ENCODE results near the gene SMARCD2.

DNA sequence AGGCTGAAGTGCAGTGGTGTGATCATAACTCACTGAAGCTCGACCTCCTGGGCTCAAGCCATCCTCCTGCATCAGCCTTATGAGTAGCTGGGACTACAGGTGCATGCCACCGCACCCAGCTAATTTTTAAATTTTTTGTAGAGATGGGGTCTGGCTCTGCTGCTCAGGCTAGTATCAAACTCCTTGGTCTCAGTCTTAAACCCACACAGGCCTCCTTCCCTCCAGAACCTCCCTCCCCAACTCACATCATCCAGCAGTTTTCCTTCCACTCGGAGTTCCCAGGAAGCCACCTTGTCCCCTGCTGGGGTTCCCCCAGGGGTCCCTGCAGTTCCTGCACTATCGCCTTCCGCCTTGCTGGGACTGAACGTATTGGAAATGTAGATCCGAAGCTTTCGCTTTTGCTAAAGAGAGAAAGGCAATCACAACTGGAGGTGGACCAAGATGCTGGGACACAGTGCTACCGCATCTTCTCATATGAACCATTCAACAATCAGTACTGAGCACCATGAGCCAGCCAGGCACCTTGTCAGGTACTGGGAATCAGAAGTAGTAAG lies 7.2 kb downstream of the SMARCD2 start:
- TF ChIP-seq, protein P1, sequence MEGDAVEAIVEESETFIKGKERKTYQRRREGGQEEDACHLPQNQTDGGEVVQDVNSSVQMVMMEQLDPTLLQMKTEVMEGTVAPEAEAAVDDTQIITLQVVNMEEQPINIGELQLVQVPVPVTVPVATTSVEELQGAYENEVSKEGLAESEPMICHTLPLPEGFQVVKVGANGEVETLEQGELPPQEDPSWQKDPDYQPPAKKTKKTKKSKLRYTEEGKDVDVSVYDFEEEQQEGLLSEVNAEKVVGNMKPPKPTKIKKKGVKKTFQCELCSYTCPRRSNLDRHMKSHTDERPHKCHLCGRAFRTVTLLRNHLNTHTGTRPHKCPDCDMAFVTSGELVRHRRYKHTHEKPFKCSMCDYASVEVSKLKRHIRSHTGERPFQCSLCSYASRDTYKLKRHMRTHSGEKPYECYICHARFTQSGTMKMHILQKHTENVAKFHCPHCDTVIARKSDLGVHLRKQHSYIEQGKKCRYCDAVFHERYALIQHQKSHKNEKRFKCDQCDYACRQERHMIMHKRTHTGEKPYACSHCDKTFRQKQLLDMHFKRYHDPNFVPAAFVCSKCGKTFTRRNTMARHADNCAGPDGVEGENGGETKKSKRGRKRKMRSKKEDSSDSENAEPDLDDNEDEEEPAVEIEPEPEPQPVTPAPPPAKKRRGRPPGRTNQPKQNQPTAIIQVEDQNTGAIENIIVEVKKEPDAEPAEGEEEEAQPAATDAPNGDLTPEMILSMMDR (IDR thresholded peaks at IDR 0.05), result no peak
- TF ChIP-seq EZH2 (IDR thresholded peaks at IDR 0.05), result no peak
- no peak for TF ChIP-seq EZH2phosphoT487 (IDR thresholded peaks at IDR 0.05)
